Epithelial cell of esophagus (primary cell): ENCODE data around the gene MRLN.

Experiments used
- DNase-seq: peaks from one replicate; pipeline ENCODE4 v3.0.0; 2010; ENCODE audit warnings: low read depth
- H3K4me3 ChIP-seq: 2 replicates; pipeline ENCODE4 v1.5.1; 2011; ENCODE audit warnings: mild to moderate bottlenecking, low read length, control low read depth
- TF ChIP-seq, protein P1 (sequence below): IDR thresholded peaks from 2 replicates; pipeline ENCODE4 v1.5.1; 2011; ENCODE audit warnings: low read depth, mild to moderate bottlenecking, low read length, control low read depth, inconsistent platforms; ENCODE audit not compliant: insufficient read depth; ENCODE audit errors: missing control alignments

Gene MRLN

DNA sequence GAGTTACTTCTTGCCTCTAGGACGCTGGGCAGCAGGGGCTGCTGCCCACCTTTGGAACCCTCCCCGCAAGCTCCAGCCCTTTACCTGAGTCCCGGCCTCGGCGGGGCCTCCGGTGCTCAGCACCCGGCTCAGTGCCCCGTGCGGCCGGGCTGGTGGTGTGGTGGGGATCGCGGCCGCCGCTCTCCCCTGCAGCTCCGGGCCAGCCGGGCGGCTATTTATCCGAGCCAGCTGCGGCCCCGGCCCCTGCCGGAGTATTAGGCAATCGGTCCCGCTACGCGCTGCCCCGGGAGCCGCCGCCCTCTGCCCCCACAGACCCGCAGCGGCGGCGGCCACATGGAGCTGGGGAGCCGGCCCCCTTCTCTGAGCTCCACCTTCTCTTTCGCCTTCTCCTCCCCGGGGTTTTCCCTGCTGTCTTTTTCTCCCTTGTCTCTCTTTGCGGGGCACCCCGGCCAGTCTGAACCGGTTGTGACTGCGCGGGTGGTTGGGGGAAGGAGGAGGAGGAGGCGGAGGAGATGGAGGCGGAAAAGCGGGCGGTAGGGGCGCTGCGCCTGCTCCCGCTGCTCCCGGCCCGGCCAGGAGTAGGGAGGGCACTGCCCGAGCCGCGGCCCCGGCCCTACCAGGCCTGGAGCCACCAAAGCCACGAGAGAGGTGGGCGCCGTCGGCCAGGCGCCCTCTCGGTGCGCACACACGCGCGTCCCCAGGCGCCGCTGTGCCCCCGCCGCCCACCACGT, 43.7 kb downstream of the MRLN start, which contains the start of gene SLC16A9:
Gene SLC16A9, minus strand, starts transcription at position 456 of the 731 bp plus-strand sequence. CDS start 25,559 bp downstream, outside the sequence.
- TF ChIP-seq, protein P1, sequence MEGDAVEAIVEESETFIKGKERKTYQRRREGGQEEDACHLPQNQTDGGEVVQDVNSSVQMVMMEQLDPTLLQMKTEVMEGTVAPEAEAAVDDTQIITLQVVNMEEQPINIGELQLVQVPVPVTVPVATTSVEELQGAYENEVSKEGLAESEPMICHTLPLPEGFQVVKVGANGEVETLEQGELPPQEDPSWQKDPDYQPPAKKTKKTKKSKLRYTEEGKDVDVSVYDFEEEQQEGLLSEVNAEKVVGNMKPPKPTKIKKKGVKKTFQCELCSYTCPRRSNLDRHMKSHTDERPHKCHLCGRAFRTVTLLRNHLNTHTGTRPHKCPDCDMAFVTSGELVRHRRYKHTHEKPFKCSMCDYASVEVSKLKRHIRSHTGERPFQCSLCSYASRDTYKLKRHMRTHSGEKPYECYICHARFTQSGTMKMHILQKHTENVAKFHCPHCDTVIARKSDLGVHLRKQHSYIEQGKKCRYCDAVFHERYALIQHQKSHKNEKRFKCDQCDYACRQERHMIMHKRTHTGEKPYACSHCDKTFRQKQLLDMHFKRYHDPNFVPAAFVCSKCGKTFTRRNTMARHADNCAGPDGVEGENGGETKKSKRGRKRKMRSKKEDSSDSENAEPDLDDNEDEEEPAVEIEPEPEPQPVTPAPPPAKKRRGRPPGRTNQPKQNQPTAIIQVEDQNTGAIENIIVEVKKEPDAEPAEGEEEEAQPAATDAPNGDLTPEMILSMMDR = no peak
- DNase-seq = peak; percentile 57
- peak within 1 kb of the TSS; percentile 59 for H3K4me3 ChIP-seq

DNA sequence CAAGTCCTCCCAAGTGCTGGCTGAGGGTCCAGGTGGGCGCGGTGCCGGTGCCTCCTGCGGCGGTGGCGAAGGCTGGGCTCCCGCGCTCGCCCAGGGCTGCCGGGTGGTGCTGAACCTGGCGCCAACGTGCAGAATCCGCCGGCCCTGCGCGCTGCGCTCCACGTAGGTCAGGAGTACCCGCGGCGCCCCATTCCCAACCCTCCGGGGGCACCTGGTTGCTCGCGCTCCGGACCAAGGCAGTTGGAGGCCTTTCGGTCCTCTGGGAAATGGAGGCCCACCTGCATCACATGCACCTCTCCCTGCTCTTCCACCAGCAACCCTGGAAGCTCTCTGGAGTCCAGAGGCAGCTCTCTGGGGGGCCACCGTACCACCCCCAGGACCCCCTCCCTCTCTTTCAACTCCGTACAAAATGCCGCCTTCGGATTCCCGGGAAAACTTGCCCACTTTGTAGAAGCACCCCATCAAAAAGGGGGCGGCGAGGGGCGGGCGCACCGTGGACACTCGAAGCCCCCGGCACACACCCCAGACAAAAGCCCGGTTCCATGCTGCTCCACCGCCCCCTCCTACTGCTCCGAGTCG, 44.4 kb downstream of the MRLN start:
- peak overlapping the region; percentile 59 for H3K4me3 ChIP-seq
- TF ChIP-seq, protein P1 = no peak
- peak; percentile 56 for DNase-seq

DNA sequence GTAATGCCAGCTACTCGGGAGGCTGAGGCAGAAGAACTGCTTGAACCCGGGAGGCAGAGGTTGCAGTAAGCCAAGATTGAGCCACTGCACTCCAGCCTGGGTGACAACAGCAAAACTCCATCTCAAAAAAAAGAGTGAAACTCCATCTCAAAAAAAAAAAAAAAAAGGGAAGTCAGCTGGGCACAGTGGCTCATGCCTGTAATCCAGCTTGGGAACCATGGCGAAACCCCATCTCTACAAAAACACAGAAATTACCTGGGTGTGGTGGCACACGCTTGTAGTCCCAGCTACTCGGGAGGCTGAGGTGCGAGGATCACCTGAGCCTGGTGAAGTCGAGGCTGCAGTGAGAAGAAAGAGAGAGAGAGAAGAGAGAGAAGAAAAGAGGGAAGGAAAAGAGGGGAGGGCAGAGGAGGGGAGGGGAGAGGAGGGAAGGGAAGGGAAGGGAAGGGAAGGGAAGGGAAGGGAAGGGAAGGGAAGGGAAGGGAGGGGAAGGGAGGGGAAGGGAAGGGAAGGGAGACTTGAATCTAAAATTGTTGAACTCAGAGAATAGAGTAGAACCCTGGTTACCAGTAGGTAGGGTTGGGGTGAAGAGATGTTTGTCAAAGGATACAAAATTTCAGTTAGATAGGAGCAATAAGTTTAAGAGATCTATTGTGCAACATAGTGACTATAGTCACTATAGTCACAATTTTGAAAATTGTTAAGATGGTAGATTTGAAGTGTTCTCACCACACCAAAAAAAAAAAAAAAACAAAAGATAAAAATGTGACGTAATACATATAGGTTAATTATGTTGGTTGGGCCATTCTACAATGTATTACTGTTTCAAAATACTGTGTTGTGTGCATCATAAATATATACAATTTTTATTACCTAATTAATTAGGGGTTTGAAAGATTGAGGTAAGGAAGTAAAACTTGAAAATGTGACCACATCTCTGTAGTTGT, 46.1 kb downstream of the MRLN start:
- H3K4me3 ChIP-seq = no peak overlapping the region
- no peak for DNase-seq
- TF ChIP-seq, protein P1 = no peak

DNA sequence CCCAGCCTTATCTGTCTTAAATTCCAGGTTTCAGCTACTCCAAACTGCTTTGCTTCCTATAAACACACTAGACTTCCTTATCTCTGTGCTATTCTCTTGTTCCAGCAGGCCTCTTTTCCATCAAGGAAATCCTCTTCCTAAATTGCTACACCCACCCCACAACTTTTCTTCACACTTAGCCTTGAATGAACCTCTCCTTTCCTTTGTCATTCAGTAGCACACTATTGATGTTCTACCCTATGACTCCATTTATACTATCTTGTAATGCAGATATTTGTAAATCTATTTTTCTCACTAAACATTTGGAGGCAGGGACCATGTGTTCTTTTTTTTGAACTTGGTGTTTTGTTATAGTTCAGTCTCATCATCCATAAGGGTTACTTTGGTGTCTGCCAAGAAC, 47.3 kb downstream of the MRLN start:
- no peak for DNase-seq
- no peak overlapping the region for H3K4me3 ChIP-seq
- TF ChIP-seq, protein P1 = no peak

DNA sequence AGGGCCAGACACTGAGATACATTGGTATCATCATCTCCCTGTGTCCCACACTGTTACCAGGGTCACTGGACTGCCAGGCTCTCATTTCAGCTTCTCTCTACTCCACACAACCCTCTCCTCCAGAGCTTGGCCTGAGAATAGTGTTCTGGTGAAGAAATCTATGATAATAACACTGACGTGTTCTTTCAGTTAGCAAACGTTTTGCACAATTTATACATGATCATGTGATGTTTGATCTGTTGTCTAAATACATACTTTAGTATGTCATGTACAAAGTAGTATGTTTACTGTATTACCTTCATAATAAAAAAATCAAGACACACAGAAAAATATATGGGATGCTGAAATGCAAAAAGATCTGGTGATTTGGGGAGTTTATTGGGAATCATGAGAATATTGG, 48.6 kb downstream of the MRLN start:
- no peak for DNase-seq
- H3K4me3 ChIP-seq = no peak overlapping the region
- TF ChIP-seq, protein P1 = no peak

DNA sequence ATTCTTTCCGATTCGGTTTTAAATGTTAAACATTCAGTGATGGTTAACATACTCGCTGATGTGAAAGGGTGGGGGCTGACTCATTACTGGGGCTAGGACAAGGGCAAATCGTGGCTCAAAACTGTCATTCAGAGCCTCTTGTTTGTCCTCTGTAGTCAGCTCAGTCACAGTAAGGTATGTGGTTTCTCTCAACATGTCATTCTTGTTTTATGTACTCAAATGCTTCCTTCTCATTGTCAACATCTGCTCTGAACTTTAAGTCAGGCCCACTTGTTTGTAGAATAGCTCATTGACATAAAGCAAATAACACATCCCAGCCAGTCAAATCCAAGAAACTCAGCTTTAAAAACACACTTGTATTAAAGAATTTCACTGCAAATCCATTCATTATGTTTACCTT, 50.9 kb downstream of the MRLN start:
- DNase-seq = peak; percentile 28
- no peak overlapping the region for H3K4me3 ChIP-seq
- TF ChIP-seq, protein P1 = no peak
